GM21360 (cell line): Measurements from ENCODE around the gene SLC44A3.
"Not testable (repeated sequence)": the region's sequence is repeated elsewhere in the genome, so short reads cannot be mapped to it uniquely, and the experiment has no call there.

Experiments
- ATAC-seq: cut with Tn5 transposase; IDR thresholded peaks from one replicate; pipeline ENCODE4 v1.9.1; 2021; ENCODE audit warnings: mild to moderate bottlenecking, moderate library complexity; ENCODE audit not compliant: unreplicated experiment

Gene SLC44A3

GRCh38 chr1:94928293-94928939 lies 108.3 kb downstream of the SLC44A3 start:
- ATAC-seq, result no peak

- ATAC-seq, result no peak
Observed at GRCh38 chr1:94929351-94930217, 109.4 kb downstream of the SLC44A3 start.

GRCh38 chr1:94931254-94931841 lies 111.2 kb downstream of the SLC44A3 start:
- no peak for ATAC-seq

GRCh38 chr1:94934551-94934950 lies 114.4 kb downstream of the SLC44A3 start:
- no peak for ATAC-seq

GRCh38 chr1:94935034-94935433 lies 114.9 kb downstream of the SLC44A3 start:
- no peak for ATAC-seq

GRCh38 chr1:94935476-94935875 lies 115.3 kb downstream of the SLC44A3 start:
- ATAC-seq, result no peak

GRCh38 chr1:94936861-94937620 lies 116.9 kb downstream of the SLC44A3 start:
- no peak for ATAC-seq

- no peak for ATAC-seq
Observed at GRCh38 chr1:94937820-94938219, 117.7 kb downstream of the SLC44A3 start.

GRCh38 chr1:94940738-94941137 lies 120.6 kb downstream of the SLC44A3 start:
- no peak for ATAC-seq

- ATAC-seq, result not testable (repeated sequence)
Observed at GRCh38 chr1:94941480-94941879, 121.3 kb downstream of the SLC44A3 start.

GRCh38 chr1:94942171-94943128 lies 122.3 kb downstream of the SLC44A3 start:
- ATAC-seq, result no peak
